H1 (cell line): ENCODE results near the gene RBM42. TPM values are rescaled to one million over a fixed set of nuclear protein-coding genes. Genes with fewer than 3 reads are reported as not detected.

Experiments
- BRCA1 ChIP-seq: IDR thresholded peaks from 2 replicates; pipeline ENCODE4 v1.6.1; 2012; ENCODE audit warnings: low read depth, low read length, improper control_type of control experiment
- CBX5 ChIP-seq: fragments of 300-800, 300-1000 bp; sonication (generic); IDR thresholded peaks from 2 replicates; pipeline ENCODE4 v1.7.1; 2016; ENCODE audit warnings: antibody characterized with exemption, low read length, low read depth
- CEBPB ChIP-seq: IDR thresholded peaks from 2 replicates; pipeline ENCODE4 v1.6.1; 2012; ENCODE audit warnings: low read depth, low read length
- CHD1 ChIP-seq: IDR thresholded peaks from 2 replicates; pipeline ENCODE4 v1.6.1; 2012; ENCODE audit warnings: low read depth, low read length, improper control_type of control experiment
- CHD7 ChIP-seq: fragments of 300-600 bp; sonication (generic); IDR thresholded peaks from 2 replicates; pipeline ENCODE4 v1.7.1; 2012; ENCODE audit warnings: low read length, moderate library complexity, mild to moderate bottlenecking, inconsistent platforms; ENCODE audit not compliant: insufficient replicate concordance
- GTF2F1 ChIP-seq: IDR thresholded peaks from 2 replicates; pipeline ENCODE4 v1.6.1; 2012; ENCODE audit warnings: low read depth, low read length, improper control_type of control experiment, borderline replicate concordance
- KDM5A ChIP-seq: fragments of 200-600 bp; IDR thresholded peaks from 2 replicates; pipeline ENCODE4 v1.7.1; 2012; ENCODE audit warnings: mild to moderate bottlenecking, low read length, inconsistent platforms, mixed read lengths
- NRF1 ChIP-seq: IDR thresholded peaks from 2 replicates; pipeline ENCODE4 v1.6.1; 2011; ENCODE audit warnings: mild to moderate bottlenecking, low read depth, low read length, improper control_type of control experiment
- USF2 ChIP-seq: IDR thresholded peaks from 2 replicates; pipeline ENCODE4 v1.6.1; 2011; ENCODE audit warnings: low read length, improper control_type of control experiment
- polyA plus RNA-seq, 7 experiments: library from polyadenylated mRNA; depleted of rRNA in 3 of 7; stranded (reverse) in 5 of 7; unstranded in 2 of 7; fragments of >200 nt in 5 of 7; fragments of 200-250 nt in 2 of 7; gene quantifications; 1 replicate in 5 of 7; 2 replicates in 1 of 7; 4 replicates in 1 of 7; pipeline versions ENCODE4 v1.2.1 to v1.2.3, GENCODE V29; 2011 to 2013; ENCODE audit warnings: missing spikeins in 2 of 7, mixed read lengths in 2 of 7
- total RNA-seq: library from RNA; stranded (reverse); fragmentation: NEBNext Ultra II Directional; extraction: Animal tissue kit (Norgen Biotek cat#: 25700); gene quantifications from 2 replicates; pipeline ENCODE4 v1.2.1, GENCODE V29; 2021

The RBM42 gene
- total and polyA plus RNA-seq, 2 of the 8 experiments (the other 6 are each of a cell fraction or from before 2014, with no cell fraction given): 59.8 to 80.8 TPM

- no peak for TF ChIP-seq CHD7
- TF ChIP-seq CHD1: no peak
- peak; percentile 76 for TF ChIP-seq BRCA1
- peak; percentile 71 for TF ChIP-seq KDM5A
- no peak for TF ChIP-seq CBX5
- TF ChIP-seq GTF2F1: peak; percentile 59; the same call in 1 of the 2 replicates
- TF ChIP-seq CEBPB: peak; percentile 9; the same call in 1 of the 2 replicates
- TF ChIP-seq USF2: peak; percentile 10; the same call in 1 of the 2 replicates
- no peak for TF ChIP-seq NRF1
Measured at GRCh38 chr19:35612559-35613321, 16.1 kb upstream of the RBM42 start, which contains the start of gene HAUS5 (continued).
